Prostate gland (tissue), 2 donors: ENCODE results near the gene NPC1.

Experiments used
- POLR2A ChIP-seq: fragments of 450-650 bp; IDR thresholded peaks from one replicate; pipeline ENCODE4 v1.6.1; 2016; ENCODE audit warnings: antibody characterized with exemption, mild to moderate bottlenecking
- POLR2AphosphoS5 ChIP-seq: sonication (generic); formaldehyde crosslinking; IDR thresholded peaks from one replicate; pipeline ENCODE4 v1.6.1; 2017; ENCODE audit warnings: antibody characterized with exemption
- TF ChIP-seq, protein P1 (sequence below), 4 experiments: fragments of 200-600 bp in 2 of 4; fragments of 450-650 bp in 2 of 4; sonication (generic) in 2 of 4; IDR thresholded peaks; 1 replicate in 3 of 4; 2 replicates in 1 of 4; pipeline ENCODE4 v1.5.1; 2016 to 2019; ENCODE audit warnings: antibody characterized with exemption in 4 of 4, mild to moderate bottlenecking in 2 of 4, moderate library complexity in 2 of 4

- TF ChIP-seq, protein P1, sequence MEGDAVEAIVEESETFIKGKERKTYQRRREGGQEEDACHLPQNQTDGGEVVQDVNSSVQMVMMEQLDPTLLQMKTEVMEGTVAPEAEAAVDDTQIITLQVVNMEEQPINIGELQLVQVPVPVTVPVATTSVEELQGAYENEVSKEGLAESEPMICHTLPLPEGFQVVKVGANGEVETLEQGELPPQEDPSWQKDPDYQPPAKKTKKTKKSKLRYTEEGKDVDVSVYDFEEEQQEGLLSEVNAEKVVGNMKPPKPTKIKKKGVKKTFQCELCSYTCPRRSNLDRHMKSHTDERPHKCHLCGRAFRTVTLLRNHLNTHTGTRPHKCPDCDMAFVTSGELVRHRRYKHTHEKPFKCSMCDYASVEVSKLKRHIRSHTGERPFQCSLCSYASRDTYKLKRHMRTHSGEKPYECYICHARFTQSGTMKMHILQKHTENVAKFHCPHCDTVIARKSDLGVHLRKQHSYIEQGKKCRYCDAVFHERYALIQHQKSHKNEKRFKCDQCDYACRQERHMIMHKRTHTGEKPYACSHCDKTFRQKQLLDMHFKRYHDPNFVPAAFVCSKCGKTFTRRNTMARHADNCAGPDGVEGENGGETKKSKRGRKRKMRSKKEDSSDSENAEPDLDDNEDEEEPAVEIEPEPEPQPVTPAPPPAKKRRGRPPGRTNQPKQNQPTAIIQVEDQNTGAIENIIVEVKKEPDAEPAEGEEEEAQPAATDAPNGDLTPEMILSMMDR (IDR thresholded peaks at IDR 0.05) = no peak
- no peak for TF ChIP-seq POLR2A
- TF ChIP-seq POLR2AphosphoS5 = peak; percentile 67
Observed at GRCh38 chr18:23568281-23569138, 17.8 kb downstream of the NPC1 start.
